COLO668 (cell line): ENCODE measurements around the gene ZFP14.

Experiments
- DNase-seq: peaks from one replicate; lab custom pipeline; 2025; ENCODE audit not compliant: unreplicated experiment; lab: John Stamatoyannopoulos, UW

Gene ZFP14

DNA sequence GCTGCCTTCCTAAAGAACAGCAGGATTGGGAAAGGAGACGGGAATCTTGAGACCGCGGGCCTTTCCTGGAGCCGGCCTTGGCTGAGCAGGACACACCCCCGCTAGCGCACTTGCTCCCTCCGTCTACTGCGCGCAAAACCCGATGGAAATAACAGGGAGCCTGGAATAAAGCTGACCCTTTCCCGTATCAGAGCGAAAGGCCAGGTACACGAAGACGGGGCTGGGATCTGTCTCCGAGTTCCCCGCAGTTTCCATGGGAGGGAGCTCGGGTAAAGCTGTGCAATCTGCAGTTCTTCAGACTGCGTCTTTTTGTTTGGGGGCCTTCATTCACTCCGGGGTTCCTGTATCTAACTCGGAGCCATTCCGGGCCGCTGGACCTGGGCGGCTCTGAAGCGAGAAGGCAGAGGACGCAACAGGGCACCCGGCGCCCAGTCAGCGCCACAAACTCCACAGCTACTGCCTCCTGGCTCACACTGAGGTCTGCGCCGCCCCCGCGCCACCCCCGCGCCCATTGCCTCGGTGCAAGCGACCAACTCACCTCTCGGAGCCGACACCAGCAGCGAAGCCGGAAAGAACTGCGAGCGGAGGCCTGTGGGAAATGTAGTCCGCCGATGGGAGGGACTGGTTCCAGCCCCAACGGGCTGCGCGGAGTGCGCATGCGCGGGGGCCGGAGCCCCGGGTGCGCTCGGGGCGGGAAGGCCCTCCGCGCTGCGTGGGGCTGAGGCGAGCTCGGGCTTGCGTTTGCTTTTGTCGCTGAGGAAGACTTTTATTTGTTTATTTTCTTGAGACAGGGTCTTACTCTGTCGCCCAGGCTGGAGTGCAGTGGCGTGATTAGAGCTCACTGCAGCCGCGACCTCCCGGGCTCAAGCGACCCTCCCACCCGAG is at the start of gene ZFP14:
TSS of gene ZFP14 (minus strand) at position 577 of the 885 bp plus-strand sequence. CDS start 11,309 bp downstream, outside the sequence.
- peak; percentile 93 for DNase-seq

- DNase-seq = no peak
These were observed 44.9 kb upstream of the ZFP14 start for GRCh38 chr19:36423925-36424324.

DNA sequence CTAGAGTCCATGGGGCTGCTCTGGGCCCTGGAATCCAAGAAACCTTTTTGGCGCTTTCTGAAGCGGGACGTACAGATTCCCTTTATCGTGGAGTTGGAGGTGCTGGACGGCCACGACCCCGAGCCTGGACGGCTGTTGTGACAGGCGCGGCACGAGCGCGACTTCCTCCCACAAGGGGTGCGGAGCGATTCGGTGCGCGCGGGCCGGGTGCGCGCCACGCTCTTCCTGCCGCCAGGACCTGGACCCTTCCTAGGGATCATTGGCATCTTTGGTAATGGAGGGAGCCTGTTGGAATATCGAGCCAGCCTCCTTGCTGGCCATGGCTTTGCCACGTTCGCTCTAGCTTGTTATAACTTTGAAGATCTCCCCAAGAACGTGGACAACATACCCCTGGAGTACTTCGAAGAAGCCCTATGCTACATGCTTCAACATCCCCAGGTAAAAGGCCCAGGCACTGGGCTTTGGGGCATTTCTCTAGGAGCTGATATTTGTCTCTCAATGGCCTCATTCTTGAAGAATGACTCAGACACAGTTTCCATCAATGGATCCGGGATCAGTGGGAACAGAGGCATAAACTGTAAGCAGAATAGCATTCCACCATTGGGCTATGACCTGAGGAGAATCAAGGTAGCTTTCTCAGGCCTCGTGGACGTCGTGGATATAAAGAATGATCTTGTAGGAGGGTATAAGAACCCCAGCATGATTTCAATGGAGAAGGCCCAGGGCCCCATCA is 42.9 kb upstream of the ZFP14 start:
- peak; percentile 69 for DNase-seq

- peak; percentile 82 for DNase-seq
These were observed 42.2 kb upstream of the ZFP14 start for GRCh38 chr19:36420961-36421748.

DNA sequence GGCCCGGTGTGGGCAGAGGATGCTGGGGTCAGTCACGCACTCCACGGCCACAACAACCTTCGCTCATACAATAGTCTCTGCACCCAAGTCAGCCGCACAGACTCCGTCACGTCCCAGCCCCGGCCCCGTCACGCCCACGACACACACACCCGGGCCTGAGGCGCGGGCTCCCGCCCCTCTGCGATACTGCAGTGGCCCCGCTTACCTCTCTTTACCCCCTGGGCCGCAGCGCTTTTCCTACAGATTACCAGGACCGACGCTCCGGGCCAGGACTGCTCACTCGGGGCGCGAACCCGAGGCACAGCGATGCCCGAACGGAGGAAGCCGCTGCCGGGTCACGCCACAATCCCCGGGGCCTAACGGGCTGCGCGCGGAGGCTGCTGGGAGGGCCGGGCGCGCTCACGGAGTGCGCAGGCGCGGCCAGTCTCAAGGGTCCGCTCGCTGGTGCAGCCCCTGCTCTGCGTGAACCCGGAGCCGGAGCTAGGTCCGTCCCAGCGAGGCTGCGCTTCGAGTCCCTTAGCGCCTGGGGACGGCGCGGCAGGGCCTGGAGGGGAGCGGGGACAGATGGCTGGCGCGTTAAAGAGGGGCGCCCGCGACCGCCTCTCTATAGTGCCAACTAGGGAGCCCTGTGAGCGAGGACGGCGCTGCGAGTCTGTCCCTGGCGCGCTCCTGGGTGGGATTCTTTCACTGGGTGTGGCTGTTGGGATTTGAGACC is 39.4 kb upstream of the ZFP14 start, which contains the start of gene ZFP82:
TSS of gene ZFP82 (minus strand) at position 358 of the 715 bp plus-strand sequence. CDS start 8,855 bp downstream, outside the sequence.
- peak; percentile 84 for DNase-seq

- peak; percentile 51 for DNase-seq
These were observed 38.8 kb upstream of the ZFP14 start for GRCh38 chr19:36417752-36418286.

GRCh38 chr19:36409841-36410240 is 30.8 kb upstream of the ZFP14 start:
- DNase-seq = no peak

GRCh38 chr19:36408101-36408500 is 29.1 kb upstream of the ZFP14 start:
- DNase-seq = no peak

DNA sequence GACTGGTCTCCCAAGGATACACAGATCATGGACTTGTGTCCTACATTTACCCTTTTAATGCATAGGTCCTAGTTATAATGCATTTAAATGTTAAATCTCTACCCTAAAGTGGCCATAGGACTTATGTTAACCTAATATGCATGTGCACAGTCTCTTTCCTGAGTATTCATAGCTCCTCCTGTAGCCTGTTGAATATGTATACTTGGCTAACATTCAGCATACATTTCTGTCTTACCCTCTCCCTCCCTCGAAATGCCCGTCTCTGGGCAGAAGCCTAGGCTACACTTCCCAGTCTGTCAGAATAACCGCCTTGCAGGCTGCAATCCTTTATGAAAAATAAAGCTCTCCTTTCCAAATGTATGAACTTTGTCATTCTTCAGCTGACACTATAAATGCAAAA is 25.5 kb upstream of the ZFP14 start:
- no peak for DNase-seq

- no peak for DNase-seq
These were observed 22.5 kb upstream of the ZFP14 start for GRCh38 chr19:36401475-36401874.

GRCh38 chr19:36398571-36398970 is 19.6 kb upstream of the ZFP14 start:
- no peak for DNase-seq

GRCh38 chr19:36392916-36393673 is 14.1 kb upstream of the ZFP14 start:
- no peak for DNase-seq

GRCh38 chr19:36379510-36379819 is 464 bp upstream of the ZFP14 start:
- DNase-seq = no peak

DNA sequence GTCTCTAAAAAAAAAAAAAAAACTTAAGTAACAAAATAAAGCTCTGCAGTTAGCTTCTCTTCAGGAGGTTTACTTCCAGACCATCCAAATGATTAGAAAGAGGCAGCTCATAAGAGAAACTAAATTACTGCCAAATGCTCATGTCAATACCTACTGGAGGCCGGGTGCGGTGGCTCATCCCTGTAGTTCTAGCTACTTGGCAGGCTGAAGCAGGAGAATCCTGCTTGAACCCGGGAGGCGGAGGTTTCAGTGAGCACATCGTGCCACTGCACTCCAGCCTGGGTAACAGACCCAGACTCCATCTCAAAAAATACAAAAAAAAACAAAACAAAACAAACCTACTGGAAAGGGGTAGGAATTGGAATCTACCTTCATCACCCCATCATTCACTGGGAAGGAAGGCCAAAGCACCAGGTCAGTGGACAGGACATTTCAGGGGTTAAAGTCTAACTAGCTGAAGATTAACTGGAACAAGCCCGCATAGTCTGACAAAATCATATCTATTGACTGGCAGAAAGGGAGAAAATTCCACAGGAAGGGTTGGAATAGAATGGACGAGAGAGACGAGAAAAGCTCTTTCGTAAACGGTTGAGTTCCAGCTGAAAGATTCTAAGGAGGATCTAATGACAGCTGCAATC is 1.3 kb downstream of the ZFP14 start:
- DNase-seq = no peak

GRCh38 chr19:36373638-36374156 is 5.3 kb downstream of the ZFP14 start:
- DNase-seq = no peak

GRCh38 chr19:36371886-36372285 is 7.1 kb downstream of the ZFP14 start:
- DNase-seq = no peak

DNA sequence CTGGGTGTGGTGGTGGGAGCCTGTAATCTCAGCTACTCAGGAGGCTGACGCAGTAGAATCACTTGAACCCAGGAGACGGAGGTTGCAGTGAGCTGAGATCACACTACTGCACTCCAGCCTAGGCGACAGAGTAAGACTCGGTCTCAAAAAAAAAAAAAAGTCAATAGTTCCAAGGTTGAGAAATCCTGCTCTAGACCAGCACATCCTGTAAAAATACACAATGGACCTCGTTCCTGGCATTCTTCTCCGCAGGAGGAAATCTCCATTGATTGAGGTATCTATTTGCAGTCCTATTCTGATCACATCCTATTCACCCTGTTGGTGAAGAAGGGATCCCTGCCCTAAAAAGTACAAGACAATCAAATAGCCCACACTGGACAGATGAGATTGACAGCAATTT is 15.2 kb downstream of the ZFP14 start:
- DNase-seq = no peak

DNA sequence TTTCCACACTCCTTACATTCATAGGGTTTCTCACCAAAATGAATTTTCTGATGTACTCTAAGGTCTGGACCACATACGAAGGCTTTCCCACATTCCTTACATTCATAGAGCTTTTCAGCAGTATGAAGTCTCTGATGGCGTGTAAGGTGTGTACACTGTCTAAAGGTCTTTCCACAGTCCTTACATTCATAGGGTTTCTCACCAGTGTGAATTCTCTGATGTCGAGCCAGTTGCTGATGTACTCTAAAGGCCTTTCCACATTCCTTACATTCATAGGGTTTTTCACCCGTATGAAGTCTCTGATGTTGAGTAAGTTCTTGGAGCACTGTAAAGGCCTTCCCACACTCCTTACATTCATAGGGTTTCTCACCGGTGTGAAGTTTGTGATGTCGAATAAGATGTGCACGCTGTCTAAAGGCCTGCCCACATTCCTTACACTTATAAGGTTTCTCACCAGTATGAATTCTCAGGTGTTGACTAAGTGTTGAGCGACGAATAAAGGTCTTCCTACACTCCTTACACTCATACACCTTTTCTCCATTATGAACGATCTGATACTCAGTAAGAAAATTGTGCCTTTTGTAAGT is 38.1 kb downstream of the ZFP14 start:
- DNase-seq = no peak
